ENCODE results near the gene KRT6C. TPM values are rescaled to one million over a fixed set of nuclear protein-coding genes. Genes with fewer than 3 reads are reported as not detected.

KRT6C gene
- total RNA-seq, 1 experiment from 2014 or later, result not detected

DNA sequence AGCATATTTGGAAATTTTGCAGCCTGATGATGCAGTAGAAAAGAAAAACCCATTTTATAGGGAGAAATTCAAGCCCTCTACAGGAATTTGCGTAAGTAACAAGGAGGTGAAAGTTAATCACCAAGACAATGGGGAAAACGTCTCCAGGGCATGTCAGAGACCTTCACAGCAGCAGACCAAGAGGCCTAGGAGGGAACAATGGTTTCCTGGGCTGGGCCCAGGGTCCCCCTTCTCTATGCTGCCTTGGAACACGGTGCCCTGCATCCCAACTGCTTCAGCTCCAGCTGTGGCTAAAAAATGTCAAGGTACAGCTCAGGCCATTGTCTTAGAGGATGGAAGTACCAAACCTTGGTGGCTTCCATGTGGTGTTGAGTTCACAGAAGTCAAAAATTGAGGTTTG is 6.5 kb upstream of the KRT6C start:
- no peaks in the 10 kb centered on the region for H3K9me3 Mint-ChIP-seq (ENCODE audit: low read depth, unreplicated experiment)
- no peak overlapping the region for H3K4me3 Mint-ChIP-seq (ENCODE audit: low read depth, unreplicated experiment)
- no peak for DNase-seq
- no peaks in the 10 kb centered on the region for H3K4me1 Mint-ChIP-seq (ENCODE audit: low read depth, unreplicated experiment)
- H3K27ac Mint-ChIP-seq (ENCODE audit: unreplicated experiment), result no peak overlapping the region
- intact Hi-C loops (cut with micrococcal nuclease; ENCODE audit: unreplicated experiment), result no loop called here
- peaks cover 62% of the 10 kb centered on the region for H3K27me3 Mint-ChIP-seq (ENCODE audit: unreplicated experiment)
- no TSS peak for BruUV-seq (replicated peaks)
- TF ChIP-seq, protein P1, sequence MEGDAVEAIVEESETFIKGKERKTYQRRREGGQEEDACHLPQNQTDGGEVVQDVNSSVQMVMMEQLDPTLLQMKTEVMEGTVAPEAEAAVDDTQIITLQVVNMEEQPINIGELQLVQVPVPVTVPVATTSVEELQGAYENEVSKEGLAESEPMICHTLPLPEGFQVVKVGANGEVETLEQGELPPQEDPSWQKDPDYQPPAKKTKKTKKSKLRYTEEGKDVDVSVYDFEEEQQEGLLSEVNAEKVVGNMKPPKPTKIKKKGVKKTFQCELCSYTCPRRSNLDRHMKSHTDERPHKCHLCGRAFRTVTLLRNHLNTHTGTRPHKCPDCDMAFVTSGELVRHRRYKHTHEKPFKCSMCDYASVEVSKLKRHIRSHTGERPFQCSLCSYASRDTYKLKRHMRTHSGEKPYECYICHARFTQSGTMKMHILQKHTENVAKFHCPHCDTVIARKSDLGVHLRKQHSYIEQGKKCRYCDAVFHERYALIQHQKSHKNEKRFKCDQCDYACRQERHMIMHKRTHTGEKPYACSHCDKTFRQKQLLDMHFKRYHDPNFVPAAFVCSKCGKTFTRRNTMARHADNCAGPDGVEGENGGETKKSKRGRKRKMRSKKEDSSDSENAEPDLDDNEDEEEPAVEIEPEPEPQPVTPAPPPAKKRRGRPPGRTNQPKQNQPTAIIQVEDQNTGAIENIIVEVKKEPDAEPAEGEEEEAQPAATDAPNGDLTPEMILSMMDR (IDR thresholded peaks at IDR 0.05; ENCODE audit: unreplicated experiment), result no peak
- CTCF ChIA-PET, result no interaction called here
- H3K36me3 Mint-ChIP-seq (ENCODE audit: insufficient read depth, unreplicated experiment), result no peaks in the 10 kb centered on the region

DNA sequence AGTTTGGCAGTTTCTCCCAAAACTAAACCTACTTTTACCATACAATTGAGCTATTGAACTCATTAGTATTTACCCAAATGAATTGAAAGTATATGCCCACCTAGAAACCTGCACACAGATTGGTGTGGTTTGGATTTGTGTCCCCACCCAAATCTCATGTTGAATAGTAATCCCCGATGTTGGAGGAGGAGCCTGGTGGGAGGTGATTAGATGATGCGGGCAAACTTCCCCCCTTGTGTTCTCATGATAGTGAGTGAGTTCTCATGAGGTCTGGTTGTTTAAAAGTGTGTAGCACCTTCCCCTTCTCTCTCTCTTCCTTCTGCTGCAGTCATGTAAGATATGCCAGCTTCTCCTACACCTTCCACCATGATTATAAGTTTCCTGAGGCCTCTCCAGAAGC is 4.0 kb upstream of the KRT6C start:
- no TSS peak for BruUV-seq (replicated peaks)
- H3K36me3 Mint-ChIP-seq (ENCODE audit: insufficient read depth, unreplicated experiment), result no peaks in the 10 kb centered on the region
- peaks cover 38% of the 10 kb centered on the region for H3K27me3 Mint-ChIP-seq (ENCODE audit: unreplicated experiment)
- DNase-seq, result no peak
- intact Hi-C loops (cut with micrococcal nuclease; ENCODE audit: unreplicated experiment), result no loop called here
- CTCF ChIA-PET, result interaction anchor here (0.6 kb wide), 1 partner anchor 296 kb away, joined by 3 read pairs; no protein-coding TSS in a partner anchor
- no peaks in the 10 kb centered on the region for H3K9me3 Mint-ChIP-seq (ENCODE audit: low read depth, unreplicated experiment)
- TF ChIP-seq, protein P1 (IDR thresholded peaks at IDR 0.05; ENCODE audit: unreplicated experiment), result no peak
- H3K4me1 Mint-ChIP-seq (ENCODE audit: low read depth, unreplicated experiment), result no peaks in the 10 kb centered on the region
- H3K4me3 Mint-ChIP-seq (ENCODE audit: low read depth, unreplicated experiment), result no peak overlapping the region
- no peak overlapping the region for H3K27ac Mint-ChIP-seq (ENCODE audit: unreplicated experiment)

DNA sequence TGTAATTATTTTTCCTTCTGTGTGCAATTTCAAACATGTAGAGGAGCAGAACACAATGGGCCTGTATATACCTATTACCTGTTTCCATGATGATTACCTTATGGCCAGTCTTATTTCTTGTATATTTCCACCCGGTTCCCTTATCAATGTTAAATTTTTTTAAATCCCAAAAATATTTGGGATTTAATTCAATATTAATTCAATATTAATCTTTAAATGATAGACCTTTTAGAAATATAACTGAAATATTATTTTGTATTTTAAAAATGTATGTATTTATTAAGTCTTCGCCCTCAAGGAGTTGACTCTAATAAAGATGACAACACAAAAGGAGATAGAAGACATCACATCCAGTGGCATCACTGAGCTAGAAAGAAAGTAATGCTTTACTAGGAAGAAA is 607 bp upstream of the KRT6C start:
- H3K9me3 Mint-ChIP-seq (ENCODE audit: low read depth, unreplicated experiment), result no peaks in the 10 kb centered on the region
- no peaks in the 10 kb centered on the region for H3K36me3 Mint-ChIP-seq (ENCODE audit: insufficient read depth, unreplicated experiment)
- no TSS peak for BruUV-seq (replicated peaks)
- no peak overlapping the region for H3K27ac Mint-ChIP-seq (ENCODE audit: unreplicated experiment)
- TF ChIP-seq, protein P1 (IDR thresholded peaks at IDR 0.05; ENCODE audit: unreplicated experiment), result no peak
- H3K27me3 Mint-ChIP-seq (ENCODE audit: unreplicated experiment), result peaks cover 51% of the 10 kb centered on the region
- H3K4me1 Mint-ChIP-seq (ENCODE audit: low read depth, unreplicated experiment), result no peaks in the 10 kb centered on the region
- intact Hi-C loops (cut with micrococcal nuclease; ENCODE audit: unreplicated experiment), result no loop called here
- no peak for DNase-seq
- no peak overlapping the region for H3K4me3 Mint-ChIP-seq (ENCODE audit: low read depth, unreplicated experiment)
- CTCF ChIA-PET, result no interaction called here

DNA sequence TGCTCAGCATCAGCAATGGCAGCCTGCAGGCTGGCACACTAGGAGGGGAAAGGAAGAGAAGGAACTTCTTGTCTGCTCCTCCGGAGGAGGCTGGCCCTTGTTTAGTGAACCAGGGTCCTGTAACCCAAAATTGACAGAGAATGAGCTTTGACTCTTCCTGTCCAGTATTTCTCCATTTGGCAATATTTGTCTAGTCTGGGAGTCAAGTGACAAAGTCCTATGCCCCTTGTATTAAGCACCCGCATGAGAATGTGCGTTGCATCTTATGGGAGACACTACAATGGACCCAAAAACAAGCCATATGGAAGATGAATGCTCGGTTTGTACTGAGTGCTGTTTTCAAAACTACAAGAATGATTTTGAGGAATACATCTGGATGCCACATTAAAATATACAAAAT is 3.8 kb downstream of the KRT6C start:
- H3K4me3 Mint-ChIP-seq (ENCODE audit: low read depth, unreplicated experiment), result no peak overlapping the region
- CTCF ChIA-PET, result no interaction called here
- H3K4me1 Mint-ChIP-seq (ENCODE audit: low read depth, unreplicated experiment), result no peaks in the 10 kb centered on the region
- no peaks in the 10 kb centered on the region for H3K36me3 Mint-ChIP-seq (ENCODE audit: insufficient read depth, unreplicated experiment)
- H3K9me3 Mint-ChIP-seq (ENCODE audit: low read depth, unreplicated experiment), result no peaks in the 10 kb centered on the region
- H3K27me3 Mint-ChIP-seq (ENCODE audit: unreplicated experiment), result peaks cover 48% of the 10 kb centered on the region
- DNase-seq, result no peak
- intact Hi-C loops (cut with micrococcal nuclease; ENCODE audit: unreplicated experiment), result no loop called here
- TF ChIP-seq, protein P1 (IDR thresholded peaks at IDR 0.05; ENCODE audit: unreplicated experiment), result no peak
- H3K27ac Mint-ChIP-seq (ENCODE audit: unreplicated experiment), result no peak overlapping the region
- no TSS peak for BruUV-seq (replicated peaks)

All from Calu3 (cell line).